ENCODE results near the gene MARCHF6.
"Not testable (repeated sequence)": the region's sequence is repeated elsewhere in the genome, so short reads cannot be mapped to it uniquely, and the experiment has no call there.

MARCHF6 gene

GRCh38 chr5:10375146-10375545 lies 21.7 kb downstream of the MARCHF6 start:
- not testable (repeated sequence) for FAIRE-seq; DNase-seq (ENCODE audit: low spot score)

DNA sequence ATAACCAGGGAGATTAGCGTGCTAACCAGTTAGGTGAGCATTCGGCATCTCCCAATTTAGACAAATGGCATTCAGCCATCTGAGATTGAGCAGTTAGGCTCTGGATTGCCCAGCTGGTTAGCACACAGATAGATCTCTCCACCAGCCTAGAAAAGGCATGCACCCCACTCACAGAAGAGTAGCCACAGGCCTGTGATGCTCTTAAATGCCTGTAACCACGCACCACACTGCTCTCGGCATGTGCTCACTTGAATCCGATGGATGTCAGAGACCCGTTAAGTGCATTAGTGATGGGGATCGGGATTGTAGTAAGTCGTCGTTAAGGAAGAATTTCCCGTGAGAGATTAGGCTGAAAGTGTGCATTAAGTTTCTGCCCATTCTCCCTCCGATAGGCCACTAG lies 23.0 kb downstream of the MARCHF6 start:
- no peak for DNase-seq (ENCODE audit: low spot score)
- no peak for FAIRE-seq

- DNase-seq (ENCODE audit: low spot score) = no peak
- FAIRE-seq = no peak
Measured at GRCh38 chr5:10377081-10377480, 23.6 kb downstream of the MARCHF6 start.

DNA sequence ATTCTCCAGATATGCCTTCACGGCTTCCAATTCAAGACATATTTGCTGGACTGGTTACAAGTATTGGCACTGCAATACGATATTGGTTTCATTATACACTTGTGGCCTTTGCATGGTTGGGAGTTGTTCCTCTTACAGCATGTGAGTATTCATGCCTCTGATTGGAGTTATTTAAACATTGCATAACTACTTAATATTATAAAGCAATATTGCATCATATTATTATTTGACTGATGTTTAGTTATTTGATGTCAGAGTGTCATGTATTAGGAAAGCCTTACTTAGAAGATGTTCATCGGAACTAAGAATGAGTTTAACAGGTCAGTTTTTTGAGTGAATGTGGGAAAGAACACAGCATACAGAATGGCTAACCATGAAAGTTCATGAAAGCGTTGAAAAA lies 28.3 kb downstream of the MARCHF6 start:
- no peak for FAIRE-seq
- no peak for DNase-seq (ENCODE audit: low spot score)

DNA sequence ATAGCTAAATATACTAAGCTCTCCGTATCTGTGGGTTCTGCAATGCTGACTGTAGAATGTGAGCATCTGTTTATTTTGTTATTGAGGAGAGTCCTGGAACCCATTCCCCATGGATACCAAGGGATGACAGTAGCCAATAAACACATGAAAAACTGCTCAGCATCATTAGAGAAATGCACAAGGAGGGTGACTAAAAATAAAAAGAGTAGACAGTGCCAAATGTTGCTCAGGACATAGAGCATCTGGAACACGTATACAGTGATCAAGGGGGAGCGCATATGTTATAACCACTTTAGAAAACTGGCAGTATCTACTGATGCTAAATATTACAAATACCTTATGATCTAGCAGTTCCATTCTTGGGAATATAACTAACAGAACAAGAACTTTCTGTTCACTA lies 31.0 kb downstream of the MARCHF6 start:
- no peak for DNase-seq (ENCODE audit: low spot score)
- no peak for FAIRE-seq

- FAIRE-seq = no peak
Measured at GRCh38 chr5:10387690-10388089, 34.2 kb downstream of the MARCHF6 start.

GRCh38 chr5:10391130-10391529 lies 37.6 kb downstream of the MARCHF6 start:
- FAIRE-seq = no peak
- DNase-seq (ENCODE audit: low spot score) = no peak

More at GRCh38 chr5:10387690-10388089, 34.2 kb downstream of the MARCHF6 start:
- DNase-seq (ENCODE audit: low spot score) = no peak

- DNase-seq (ENCODE audit: low spot score); FAIRE-seq: not testable (repeated sequence)
Measured at GRCh38 chr5:10392567-10393328, 39.3 kb downstream of the MARCHF6 start.

DNA sequence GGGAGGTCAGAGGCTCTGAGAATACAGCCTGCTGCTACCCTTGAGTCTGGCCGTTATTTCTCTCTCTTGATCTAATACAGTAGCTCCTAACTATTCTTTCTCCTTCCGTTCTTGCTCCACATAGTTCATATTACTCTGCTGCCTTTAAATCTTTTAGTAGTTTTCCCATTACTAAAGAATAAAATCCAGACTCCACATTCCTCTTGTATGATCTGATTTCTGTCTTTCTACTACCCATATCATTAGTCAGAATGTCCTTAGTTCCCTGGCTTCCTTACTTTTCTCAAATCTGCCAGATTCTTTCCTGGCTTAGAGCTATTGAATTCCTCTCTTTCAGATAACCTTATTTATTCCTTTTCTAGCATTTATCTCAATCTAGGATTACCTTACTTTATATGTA lies 40.0 kb downstream of the MARCHF6 start:
- FAIRE-seq = no peak
- no peak for DNase-seq (ENCODE audit: low spot score)

DNA sequence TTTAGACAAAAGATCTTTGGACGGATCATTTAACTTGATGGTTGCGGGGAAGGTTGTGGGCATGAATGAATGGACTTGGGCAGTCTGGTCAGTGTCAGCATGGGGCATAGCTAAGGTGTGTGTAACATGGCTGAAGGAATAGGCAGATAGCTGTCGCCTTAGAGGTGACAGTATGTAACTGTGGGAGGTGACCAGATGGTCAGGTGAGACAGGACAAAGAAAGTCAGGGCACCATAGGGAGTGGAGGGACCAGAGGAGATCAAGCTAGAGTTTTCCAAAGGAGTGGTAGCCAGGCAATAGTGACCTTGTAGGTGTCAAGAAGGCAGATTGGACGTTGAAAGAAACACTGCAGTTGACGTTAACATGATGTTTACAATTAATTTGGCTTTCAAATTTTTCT lies 43.1 kb downstream of the MARCHF6 start:
- DNase-seq (ENCODE audit: low spot score) (no peak), FAIRE-seq (no peak)

GRCh38 chr5:10399839-10400238 lies 46.3 kb downstream of the MARCHF6 start:
- no peak for DNase-seq (ENCODE audit: low spot score)
- no peak for FAIRE-seq

DNA sequence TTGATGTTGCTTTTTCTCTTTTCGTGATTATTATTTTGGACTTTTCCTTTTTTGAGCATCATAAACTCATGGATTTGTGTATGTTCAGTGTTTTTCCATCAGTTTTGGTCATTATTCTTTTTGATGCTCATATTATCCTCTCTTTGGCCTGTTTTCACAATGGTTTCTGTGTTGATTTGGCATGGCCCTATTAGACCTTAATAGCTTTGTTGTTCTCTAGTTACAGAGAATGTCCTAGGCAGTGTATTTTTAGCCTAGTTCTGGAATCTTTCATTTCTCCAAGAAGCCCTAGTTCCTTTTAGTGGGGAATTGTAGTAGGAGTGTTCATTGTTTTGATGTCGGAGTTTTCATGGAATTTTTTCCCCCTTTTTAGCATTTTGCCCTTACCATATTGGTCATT lies 46.9 kb downstream of the MARCHF6 start:
- no peak for DNase-seq (ENCODE audit: low spot score)
- FAIRE-seq = no peak

GRCh38 chr5:10400831-10401230 lies 47.3 kb downstream of the MARCHF6 start:
- FAIRE-seq (no peak), DNase-seq (ENCODE audit: low spot score) (no peak)

DNA sequence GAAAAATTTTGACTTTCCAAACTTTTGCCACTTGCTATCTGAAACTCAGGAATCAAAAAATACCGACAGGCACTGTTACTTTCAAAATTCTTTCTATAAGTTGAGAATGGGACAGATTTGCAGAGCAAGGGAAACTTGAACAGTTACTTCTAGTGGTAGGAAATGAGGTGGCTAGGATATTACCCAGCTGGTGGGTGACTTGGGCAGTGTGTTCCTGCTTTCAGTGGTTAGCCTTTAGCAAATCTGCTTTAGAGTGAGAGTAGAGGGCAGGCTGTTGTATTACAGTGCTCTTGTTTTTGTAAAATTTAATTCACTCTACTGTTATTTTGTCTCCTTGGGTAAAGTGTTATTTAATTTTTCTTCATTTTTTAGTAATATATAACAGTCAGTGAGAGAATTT lies 48.0 kb downstream of the MARCHF6 start:
- DNase-seq (ENCODE audit: low spot score) (no peak), FAIRE-seq (no peak)

Measured in RCC 7860 (cell line).